ENCODE data around the gene TCHP. TPM values are rescaled to one million over a fixed set of nuclear protein-coding genes. Genes with fewer than 3 reads are reported as not detected.
"Not testable (repeated sequence)": the region's sequence is repeated elsewhere in the genome, so short reads cannot be mapped to it uniquely, and the experiment has no call there.

TCHP gene
- total and polyA plus RNA-seq, 7 donors: 12.5 to 42.9 (median 16.0) TPM

GRCh38 chr12:109894939-109895338 lies 5.1 kb upstream of the TCHP start:
- intact Hi-C loops (cut with DNase I): no loop called here
- H3K36me3 ChIP-seq: no peaks in the 10 kb centered on the region
- peaks cover 0 to 8% (median 6%) of the 10 kb centered on the region in 4 donors for H3K4me1 ChIP-seq
- no peaks in the 10 kb centered on the region for H3K27me3 ChIP-seq
- no peak overlapping the region for H3K27ac ChIP-seq
- TF ChIP-seq POLR2A (IDR thresholded peaks at IDR 0.05) (no peak), EP300 (IDR thresholded peaks at IDR 0.05) (no peak), CTCF (IDR thresholded peaks at IDR 0.05) (no peak), POLR2AphosphoS5 (IDR thresholded peaks at IDR 0.05) (no peak)
- DNase-seq: no peak
- H3K4me3 ChIP-seq: no peak overlapping the region
- 63 to 76% methylated on average over 4 of the region's 4 CpGs for WGBS, 2 donors
- H3K9me3 ChIP-seq: no peaks in the 10 kb centered on the region

- H3K9me3 ChIP-seq: no peaks in the 10 kb centered on the region
- WGBS, 2 donors: 88 to 92% methylated on average over 6 of the region's 6 CpGs
- intact Hi-C loops (cut with DNase I): no loop called here
- H3K27me3 ChIP-seq: no peaks in the 10 kb centered on the region
- no peak overlapping the region for H3K4me3 ChIP-seq
- peaks cover 0 to 14% (median 11%) of the 10 kb centered on the region in 4 donors for H3K4me1 ChIP-seq
- no peak for DNase-seq
- H3K36me3 ChIP-seq: no peaks in the 10 kb centered on the region
- TF ChIP-seq POLR2AphosphoS5 (IDR thresholded peaks at IDR 0.05) (no peak), EP300 (IDR thresholded peaks at IDR 0.05) (no peak), CTCF (IDR thresholded peaks at IDR 0.05) (no peak), POLR2A (IDR thresholded peaks at IDR 0.05) (no peak)
- no peak overlapping the region for H3K27ac ChIP-seq
These were observed 3.9 kb upstream of the TCHP start for GRCh38 chr12:109896188-109896587.

- TF ChIP-seq POLR2A (IDR thresholded peaks at IDR 0.05) (no peak), EP300 (IDR thresholded peaks at IDR 0.05) (no peak), CTCF (IDR thresholded peaks at IDR 0.05) (no peak), POLR2AphosphoS5 (IDR thresholded peaks at IDR 0.05) (no peak)
- H3K27ac ChIP-seq: no peak overlapping the region
- intact Hi-C loops (cut with DNase I): no loop called here
- DNase-seq: no peak
- H3K27me3 ChIP-seq: no peaks in the 10 kb centered on the region
- peaks cover 0 to 23% (median 20%) of the 10 kb centered on the region in 4 donors for H3K4me1 ChIP-seq
- H3K9me3 ChIP-seq: no peaks in the 10 kb centered on the region
- no peak overlapping the region for H3K4me3 ChIP-seq
- H3K36me3 ChIP-seq: no peaks in the 10 kb centered on the region
- WGBS, 2 donors: 68 to 83% methylated on average over 6 of the region's 6 CpGs
These were observed 3.0 kb upstream of the TCHP start for GRCh38 chr12:109897029-109897428.

DNA sequence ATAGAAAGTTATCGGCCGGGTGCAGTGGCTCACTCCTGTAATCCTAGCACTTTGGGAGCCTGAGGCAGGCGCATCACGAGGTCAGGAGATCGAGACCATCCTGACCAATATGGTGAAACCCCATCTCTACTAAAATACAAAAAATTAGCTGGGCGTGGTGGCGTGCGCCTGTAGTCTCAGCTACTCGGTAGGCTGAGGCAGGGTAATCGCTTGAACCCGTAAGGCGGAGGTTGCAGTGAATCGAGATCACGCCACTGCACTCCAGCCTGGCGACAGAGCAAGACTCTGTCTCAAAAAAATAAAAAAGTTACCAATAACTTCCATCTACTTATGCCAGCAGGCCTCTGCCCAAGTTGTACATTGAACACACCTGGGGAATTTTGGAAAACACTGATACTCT lies 729 bp upstream of the TCHP start:
- H3K27me3 ChIP-seq; DNase-seq; H3K9me3 ChIP-seq; intact Hi-C loops (cut with DNase I): not testable (repeated sequence)
- peak overlapping the region; percentile 78 to 83 (median 80) for H3K27ac ChIP-seq
- 87 to 96% methylated on average over 15 of the region's 15 CpGs for WGBS, 2 donors
- H3K4me3 ChIP-seq: peak overlapping the region in 2 of 4 donors; percentile 77
- peaks cover under 1 to 18% (median 12%) of the 10 kb centered on the region in 4 donors for H3K36me3 ChIP-seq
- peaks cover 0 to 26% (median 23%) of the 10 kb centered on the region in 4 donors for H3K4me1 ChIP-seq

GRCh38 chr12:109900752-109901580 lies 892 bp downstream of the TCHP start:
- H3K27me3 ChIP-seq: no peaks in the 10 kb centered on the region
- no peaks in the 10 kb centered on the region for H3K9me3 ChIP-seq
- 1 to 5% methylated on average over 16 of the region's 16 CpGs for WGBS, 2 donors
- no peak for DNase-seq
- intact Hi-C loops (cut with DNase I): no loop called here
- H3K36me3 ChIP-seq: peaks cover 14 to 33% (median 28%) of the 10 kb centered on the region in 4 donors
- H3K27ac ChIP-seq: peak overlapping the region; percentile 78 to 83 (median 80)
- peak overlapping the region; percentile 46 to 87 (median 77) for H3K4me3 ChIP-seq
- TF ChIP-seq CTCF (IDR thresholded peaks at IDR 0.05): no peak
- no peak for TF ChIP-seq POLR2AphosphoS5 (IDR thresholded peaks at IDR 0.05)
- no peak for TF ChIP-seq EP300 (IDR thresholded peaks at IDR 0.05)
- TF ChIP-seq POLR2A (IDR thresholded peaks at IDR 0.05): no peak
- H3K4me1 ChIP-seq: peaks cover 0 to 26% (median 23%) of the 10 kb centered on the region in 4 donors

Measured in sigmoid colon (tissue), 7 donors.